ENCODE results near the gene FAT2.

GRCh38 chr5:151574444-151574996 is 16.6 kb downstream of the FAT2 start:
- TF ChIP-seq IRF3 (IDR thresholded peaks at IDR 0.05) (no peak), PBX3 (IDR thresholded peaks at IDR 0.05; ENCODE audit: insufficient replicate concordance, low read depth, low read length) (no peak), CTCF (IDR thresholded peaks at IDR 0.05 in 2 of 3, conservative IDR thresholded peaks at IDR 0.05 in 1 of 3; ENCODE audit: control insufficient read depth in 2 of 3, extremely low read depth in 1 of 3, insufficient read depth in 1 of 3, low read depth in 3 of 3, low read length in 3 of 3) (no peak), SRF (IDR thresholded peaks at IDR 0.05; ENCODE audit: low read depth in 2 of 2, low read length in 2 of 2) (no peak), ESRRA (IDR thresholded peaks at IDR 0.05; ENCODE audit: low read length) (no peak), YBX1 (IDR thresholded peaks at IDR 0.05) (no peak), SP1 (IDR thresholded peaks at IDR 0.05; ENCODE audit: low read depth, low read length) (no peak), NRF1 (conservative IDR thresholded peaks at IDR 0.05; ENCODE audit: low read depth, low read length) (no peak), BRCA1 (IDR thresholded peaks at IDR 0.05; ENCODE audit: low read depth, low read length) (no peak), POLR2A (IDR thresholded peaks at IDR 0.05; ENCODE audit: low read depth, low read length) (no peak)
